ENCODE data around the gene CNTNAP2.

- TF ChIP-seq, protein P1, sequence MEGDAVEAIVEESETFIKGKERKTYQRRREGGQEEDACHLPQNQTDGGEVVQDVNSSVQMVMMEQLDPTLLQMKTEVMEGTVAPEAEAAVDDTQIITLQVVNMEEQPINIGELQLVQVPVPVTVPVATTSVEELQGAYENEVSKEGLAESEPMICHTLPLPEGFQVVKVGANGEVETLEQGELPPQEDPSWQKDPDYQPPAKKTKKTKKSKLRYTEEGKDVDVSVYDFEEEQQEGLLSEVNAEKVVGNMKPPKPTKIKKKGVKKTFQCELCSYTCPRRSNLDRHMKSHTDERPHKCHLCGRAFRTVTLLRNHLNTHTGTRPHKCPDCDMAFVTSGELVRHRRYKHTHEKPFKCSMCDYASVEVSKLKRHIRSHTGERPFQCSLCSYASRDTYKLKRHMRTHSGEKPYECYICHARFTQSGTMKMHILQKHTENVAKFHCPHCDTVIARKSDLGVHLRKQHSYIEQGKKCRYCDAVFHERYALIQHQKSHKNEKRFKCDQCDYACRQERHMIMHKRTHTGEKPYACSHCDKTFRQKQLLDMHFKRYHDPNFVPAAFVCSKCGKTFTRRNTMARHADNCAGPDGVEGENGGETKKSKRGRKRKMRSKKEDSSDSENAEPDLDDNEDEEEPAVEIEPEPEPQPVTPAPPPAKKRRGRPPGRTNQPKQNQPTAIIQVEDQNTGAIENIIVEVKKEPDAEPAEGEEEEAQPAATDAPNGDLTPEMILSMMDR (IDR thresholded peaks at IDR 0.05) = no peak
- TF ChIP-seq POLR2A (IDR thresholded peaks at IDR 0.05) = no peak
Measured at GRCh38 chr7:146296028-146296427, 179.4 kb downstream of the CNTNAP2 start.
